ENCODE results near the gene MLF2.
"Not testable (repeated sequence)": the region's sequence is repeated elsewhere in the genome, so short reads cannot be mapped to it uniquely, and the experiment has no call there.

Gene MLF2

DNA sequence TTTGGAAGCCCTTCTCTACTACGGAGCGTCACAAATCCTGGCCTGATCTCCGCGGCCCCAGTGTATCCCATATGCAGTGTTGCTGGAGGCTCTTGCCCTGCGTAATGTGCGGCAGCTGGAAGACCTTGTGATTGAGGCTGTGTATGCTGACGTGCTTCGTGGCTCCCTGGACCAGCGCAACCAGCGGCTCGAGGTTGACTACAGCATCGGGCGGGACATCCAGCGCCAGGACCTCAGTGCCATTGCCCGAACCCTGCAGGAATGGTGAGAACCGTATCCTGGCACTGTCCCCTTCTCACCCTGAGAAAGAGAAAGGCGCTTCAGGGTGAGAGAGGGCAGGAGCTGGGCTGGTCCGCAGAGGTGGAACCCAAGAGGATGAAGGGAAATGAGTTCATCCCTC, 23.8 kb downstream of the MLF2 start:
- no peak for FAIRE-seq

DNA sequence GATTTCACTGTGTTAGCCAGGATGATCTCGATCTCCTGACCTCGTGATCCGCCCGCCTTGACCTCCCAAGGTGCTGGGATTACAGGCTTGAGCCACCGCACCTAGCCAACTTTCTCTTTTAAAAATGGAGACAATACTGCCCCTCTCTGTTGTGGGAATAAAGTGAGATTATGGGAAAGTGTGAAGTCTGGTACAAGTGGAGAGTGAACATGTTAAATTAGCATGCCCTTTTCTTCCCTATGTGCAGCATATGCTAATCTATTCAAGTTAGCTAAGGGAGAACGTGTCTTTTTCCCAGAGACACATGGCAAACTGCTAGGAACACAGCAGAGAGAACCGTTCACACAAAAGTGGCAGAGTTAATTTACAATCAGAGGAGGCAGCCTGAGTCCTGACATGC, 27.6 kb downstream of the MLF2 start:
- FAIRE-seq, result no peak

DNA sequence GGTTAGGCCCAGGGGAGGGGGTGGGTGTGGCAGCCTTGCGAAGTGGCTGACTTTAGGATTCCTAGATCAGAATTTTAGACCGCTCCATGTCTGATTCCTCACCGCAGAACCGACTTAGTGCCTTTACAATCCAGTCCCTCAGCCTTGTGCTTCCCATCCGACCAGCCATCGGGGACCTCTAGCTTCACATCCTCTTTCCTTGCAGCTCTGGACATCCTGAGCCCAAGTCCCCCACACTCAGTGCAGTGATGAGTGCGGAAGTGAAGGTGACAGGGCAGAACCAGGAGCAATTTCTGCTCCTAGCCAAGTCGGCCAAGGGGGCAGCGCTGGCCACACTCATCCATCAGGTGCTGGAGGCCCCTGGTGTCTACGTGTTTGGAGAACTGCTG, 28.5 kb downstream of the MLF2 start:
- no peak for FAIRE-seq

DNA sequence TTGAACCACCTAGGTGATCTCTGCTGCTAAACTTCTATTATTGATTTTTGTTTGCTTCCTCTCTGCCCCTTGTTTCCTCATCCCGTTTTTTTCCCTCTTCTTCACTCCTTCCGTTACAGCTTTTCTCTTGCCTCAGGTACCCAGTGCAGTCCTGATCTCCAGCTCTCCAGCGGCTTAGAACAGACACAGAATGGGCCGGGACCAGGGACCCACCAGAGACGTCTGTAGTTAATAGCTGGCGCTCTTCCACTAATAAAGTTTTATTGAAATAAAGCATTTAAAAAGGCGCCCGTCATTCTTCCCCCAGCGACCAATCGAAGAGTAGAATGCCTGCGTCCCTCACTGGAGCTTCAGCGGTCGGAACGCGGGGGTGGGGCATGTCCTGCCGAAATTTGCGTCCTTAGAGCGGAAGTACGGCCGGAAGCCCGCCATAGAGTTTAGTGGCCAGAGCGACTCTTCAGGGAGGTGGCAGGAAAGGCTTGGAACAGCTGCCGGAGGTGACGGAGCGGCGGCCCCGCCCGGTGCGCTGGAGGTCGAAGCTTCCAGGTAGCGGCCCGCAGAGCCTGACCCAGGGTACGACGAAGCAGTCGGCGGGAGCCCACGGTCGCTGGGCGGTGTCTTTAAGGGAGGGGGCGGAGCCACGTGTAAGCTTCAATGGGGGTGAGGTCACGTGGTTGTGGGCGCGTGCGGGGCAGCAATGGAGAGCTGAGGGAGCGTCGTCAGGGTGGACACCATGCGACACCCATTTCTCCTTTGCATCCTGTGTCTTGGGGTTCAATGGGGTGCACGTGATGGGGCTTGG, 29.1 kb downstream of the MLF2 start, which contains the start of gene COPS7A:
COPS7A (plus strand) TSS at position 440 of the 802 bp plus-strand sequence. CDS start 611 bp downstream, outside the sequence.
- FAIRE-seq, result peak; percentile 97

DNA sequence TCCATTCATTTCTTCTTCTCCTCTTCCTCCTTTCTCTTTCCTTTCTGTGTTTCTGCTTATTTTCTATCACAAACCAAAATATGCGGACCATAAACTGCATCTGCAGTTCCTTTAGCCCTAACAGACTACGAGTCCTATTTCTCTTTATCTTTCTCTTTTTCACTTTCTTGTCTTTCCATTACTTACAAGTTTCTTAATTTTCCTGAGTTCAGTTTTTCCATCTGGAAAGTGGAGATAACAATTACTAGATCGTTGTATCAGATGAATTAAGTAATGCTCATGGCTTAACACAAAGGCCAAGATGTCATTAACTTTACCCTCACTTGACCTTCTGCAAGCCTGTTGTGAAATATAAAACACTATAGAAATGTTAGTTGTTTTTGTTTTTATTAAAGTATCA, 30.1 kb downstream of the MLF2 start:
- no peak for FAIRE-seq

DNA sequence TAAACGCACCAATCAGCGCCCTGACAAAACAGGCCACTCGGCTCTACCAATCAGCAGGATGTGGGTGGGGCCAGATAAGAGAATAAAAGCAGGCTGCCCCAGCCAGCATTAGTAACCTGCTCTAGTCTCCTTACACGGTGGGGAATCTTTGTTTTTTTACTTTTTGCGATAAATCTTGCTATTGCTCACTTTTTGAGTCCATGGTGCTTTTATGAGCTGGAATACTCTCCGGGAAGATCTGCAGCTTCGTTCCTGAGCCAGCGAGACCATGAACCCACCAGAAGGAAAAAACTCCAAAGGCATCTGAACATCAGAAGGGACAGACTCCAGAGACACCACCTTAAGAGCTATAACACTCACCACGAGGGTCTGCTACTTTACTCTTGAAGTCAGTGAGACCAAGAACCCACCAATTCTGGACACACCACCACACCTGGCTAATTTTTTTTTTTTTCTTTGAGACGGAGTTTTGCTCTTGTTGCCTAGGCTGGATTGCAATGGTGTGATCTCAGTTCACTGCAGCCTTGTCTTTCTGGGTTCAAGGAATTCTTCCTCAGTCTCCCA, 36.0 kb downstream of the MLF2 start:
- FAIRE-seq, result no peak

DNA sequence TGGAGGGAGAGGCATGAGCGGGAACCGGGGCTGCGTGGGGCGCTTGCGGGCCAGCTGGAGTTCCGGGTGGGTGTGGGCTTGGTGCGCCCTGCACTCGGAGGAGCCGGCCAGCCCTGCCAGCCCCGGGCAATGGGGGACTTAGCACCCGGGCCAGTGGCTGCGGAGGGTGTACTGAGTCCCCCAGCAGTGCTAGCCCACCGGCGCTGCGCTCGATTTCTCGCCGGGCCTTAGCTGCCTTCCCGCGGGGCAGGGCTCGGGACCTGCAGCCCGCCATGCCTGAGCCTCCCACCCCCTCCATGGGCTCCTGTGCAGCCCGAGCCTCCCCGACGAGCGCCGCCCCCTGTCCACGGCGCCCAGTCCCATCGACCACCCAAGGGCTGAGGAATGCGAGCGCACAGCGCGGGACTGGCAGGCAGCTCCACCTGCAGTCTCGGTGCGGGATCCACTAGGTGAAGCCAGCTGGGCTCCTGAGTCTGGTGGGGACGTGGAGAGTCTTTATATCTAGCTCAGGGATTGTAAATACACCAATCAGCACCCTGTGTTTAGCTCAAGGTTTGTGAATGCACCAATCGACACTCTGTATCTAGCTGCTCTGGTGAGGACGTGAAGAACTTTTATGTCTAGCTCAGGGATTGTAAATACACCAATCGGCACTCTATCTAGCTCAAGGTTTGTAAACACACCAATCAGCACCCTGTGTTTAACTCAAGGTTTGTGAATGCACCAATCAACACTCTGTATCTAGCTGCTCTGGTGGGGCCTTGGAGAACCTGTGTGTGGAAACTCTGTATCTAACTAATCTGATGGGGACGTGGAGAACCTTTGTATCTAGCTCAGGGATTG, 36.7 kb downstream of the MLF2 start:
- FAIRE-seq, result not testable (repeated sequence)

DNA sequence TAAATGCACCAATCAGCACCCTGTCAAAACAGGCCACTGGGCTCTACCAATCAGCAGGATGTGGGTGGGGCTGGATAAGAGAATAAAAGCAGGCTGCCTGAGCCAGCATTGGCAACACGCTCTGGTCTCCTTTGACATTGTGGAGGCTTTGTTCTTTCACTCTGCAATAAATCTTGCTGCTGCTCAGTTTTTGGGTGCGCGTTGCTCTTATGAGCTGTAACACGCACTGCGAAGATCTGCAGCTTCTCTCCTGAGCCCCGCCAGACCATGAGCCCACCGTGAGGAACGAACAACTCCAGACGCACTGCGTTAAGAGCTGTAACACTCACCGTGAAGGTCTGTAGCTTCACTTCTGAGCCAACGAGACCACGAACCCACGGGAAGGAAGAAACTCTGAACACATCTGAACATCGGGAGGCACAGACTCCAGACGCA, 44.0 kb downstream of the MLF2 start:
- FAIRE-seq, result no peak

DNA sequence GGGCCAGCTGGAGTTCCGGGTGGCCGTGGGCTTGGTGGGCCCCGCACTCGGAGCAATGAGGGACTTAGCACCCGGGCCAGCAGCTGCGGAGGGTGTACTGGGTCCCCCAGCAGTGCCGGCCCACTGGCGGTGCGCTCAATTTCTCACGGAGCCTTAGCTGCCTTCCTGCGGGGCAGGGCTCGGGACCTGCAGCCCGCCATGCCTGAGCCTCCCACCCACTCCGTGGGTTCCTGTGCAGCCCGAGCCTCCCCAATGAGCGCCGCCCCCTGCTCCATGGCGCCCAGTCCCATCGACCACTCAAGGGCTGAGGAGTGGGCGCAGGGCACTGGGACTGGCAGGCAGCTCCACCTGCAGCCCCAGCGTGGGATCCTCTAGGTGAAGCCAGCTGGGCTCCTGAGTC, 44.6 kb downstream of the MLF2 start:
- FAIRE-seq, result not testable (repeated sequence)

DNA sequence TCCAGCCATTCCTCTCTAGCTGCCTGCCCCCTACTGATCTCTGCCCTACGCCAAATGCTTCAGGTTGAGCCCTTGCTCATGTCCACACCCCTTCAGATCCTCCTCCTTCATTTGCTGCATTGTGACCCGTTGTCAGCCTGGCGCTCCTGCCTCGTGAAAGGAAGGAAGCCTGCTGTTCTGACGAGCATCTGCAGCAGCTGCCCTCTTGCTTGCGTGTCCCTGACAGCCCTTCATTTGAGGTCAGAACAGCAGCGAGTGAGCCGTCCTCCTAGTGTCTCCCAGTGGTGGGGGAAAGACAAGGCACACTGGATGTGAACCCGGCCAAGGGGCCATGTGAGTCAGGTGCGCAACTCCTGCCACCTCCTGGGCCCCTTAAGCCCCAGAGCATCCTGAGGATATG, 49.3 kb downstream of the MLF2 start:
- FAIRE-seq, result no peak

DNA sequence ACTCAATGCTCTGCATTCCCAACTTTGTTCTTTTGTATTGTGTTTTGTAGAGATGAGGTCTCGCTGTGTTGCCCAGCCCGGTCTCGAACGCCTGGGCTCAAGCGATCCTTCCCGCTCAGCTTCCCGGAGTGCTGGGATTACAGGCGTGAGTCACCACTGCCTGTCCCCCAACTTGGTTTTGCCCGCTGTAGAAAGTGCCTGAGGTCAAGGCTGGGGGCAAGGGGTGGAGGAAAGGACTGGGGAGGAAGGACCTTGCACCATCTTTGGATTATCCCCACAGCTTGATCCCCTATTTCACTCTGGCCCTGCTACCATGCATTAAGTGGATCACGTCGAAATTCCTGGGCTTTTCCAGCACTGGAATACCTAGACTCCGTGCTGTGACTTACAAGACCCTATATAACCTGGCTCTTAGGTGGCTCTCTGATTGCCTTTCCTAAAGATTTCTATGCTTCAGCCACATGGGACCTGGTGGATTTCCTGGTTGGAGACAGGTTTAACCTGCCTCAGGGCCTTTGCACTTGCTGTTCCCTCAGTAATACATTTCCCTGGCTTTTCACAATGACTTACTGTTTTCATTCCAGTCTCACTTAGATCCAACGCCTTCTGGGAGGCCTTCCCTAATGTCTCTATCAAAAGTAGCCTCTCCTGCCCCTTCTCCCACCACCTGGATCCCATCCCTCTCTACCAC, 51.7 kb downstream of the MLF2 start:
- FAIRE-seq, result no peak

DNA sequence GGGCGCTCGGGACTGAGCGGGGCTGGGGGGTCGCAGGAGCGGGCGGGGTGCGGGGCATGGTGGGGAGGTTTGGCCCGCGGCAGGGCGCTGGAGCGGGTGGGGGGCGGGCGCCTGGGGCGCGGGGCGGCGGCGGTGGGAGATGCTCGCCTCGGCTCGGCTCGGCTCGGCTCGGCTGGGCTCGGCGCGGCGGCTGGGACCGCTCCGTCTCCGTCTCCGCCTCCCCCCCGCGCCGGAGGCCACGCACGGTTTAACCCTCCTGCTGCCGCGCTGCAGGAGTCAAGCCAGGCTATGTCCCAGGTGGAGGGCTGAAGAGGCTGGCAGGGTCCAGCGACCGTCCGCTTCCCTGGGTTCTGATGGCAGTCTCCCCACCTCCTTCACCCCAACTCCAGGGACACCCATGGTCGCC, 52.3 kb downstream of the MLF2 start, which contains the start of gene PIANP:
PIANP (minus strand) TSS at position 170 of the 406 bp plus-strand sequence. CDS start 2,754 bp downstream, outside the sequence.
- FAIRE-seq, result no peak

DNA sequence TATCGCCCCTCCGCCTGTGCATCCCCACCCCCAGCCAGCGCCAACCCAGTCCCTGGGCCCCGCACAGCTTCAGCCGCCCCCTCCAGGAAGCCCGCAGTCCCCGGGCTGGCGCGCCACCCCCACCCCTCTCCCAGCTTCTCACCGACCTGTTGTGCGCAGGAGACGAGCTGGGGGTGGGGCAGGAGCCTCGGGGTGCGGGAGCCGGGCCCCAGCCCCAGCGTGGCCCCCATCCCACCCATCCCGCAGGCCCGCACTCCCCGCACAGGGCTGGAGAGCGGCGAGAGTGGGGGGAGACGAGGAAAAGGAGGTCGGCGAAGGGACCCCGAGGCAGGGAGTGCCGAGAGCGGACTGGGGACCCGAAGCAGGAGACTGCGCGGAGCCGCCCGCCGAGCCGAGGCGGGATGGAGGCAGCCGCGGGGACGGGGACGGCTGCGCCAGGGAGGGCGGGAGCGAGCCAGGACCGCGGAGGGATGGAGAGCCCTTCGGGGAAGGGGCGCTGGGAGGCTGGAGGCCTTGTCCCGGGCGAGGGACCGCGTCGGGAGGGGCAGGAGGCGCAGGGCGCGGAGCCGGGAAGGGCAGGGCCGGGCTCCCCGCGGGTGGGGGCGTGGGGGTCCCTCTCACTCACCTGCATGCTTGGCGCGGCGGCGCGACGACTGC, 52.8 kb downstream of the MLF2 start:
- FAIRE-seq, result no peak

DNA sequence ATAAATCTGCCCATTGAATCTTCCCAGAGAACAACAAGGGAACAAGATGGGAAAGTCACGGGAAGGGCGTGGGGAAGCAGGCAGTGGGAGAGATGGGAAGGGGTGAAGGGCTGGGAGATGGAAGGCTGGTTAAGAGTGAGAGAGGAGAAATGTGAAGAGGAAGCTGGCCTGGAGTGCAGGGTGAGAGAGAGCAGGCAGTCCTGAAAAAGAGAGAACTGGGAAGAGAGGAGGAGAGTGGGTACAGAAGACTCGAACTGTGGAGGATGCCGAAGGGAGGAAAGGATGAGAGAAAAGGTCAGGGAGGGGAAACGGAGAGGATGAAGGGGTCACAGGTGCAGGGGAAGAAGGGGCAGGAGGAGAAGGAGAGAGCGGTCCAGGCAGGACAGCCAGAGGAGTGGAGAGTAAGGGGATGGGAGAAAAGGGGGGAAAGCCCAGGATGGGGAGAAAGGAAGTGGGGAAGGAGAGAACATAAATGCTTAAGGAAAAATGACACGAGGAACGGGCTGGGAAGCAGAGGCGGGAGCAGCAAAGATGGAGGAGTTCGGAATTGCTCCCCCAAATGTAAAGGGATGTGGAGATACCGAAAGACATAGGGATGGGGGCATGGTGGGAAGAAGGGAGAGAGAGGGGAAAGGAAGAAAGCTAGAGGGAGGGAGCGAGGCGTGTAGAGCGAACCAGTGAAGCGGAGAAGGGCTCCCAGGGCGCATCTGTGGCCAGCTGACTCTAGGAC, 53.5 kb downstream of the MLF2 start:
- no peak for FAIRE-seq

DNA sequence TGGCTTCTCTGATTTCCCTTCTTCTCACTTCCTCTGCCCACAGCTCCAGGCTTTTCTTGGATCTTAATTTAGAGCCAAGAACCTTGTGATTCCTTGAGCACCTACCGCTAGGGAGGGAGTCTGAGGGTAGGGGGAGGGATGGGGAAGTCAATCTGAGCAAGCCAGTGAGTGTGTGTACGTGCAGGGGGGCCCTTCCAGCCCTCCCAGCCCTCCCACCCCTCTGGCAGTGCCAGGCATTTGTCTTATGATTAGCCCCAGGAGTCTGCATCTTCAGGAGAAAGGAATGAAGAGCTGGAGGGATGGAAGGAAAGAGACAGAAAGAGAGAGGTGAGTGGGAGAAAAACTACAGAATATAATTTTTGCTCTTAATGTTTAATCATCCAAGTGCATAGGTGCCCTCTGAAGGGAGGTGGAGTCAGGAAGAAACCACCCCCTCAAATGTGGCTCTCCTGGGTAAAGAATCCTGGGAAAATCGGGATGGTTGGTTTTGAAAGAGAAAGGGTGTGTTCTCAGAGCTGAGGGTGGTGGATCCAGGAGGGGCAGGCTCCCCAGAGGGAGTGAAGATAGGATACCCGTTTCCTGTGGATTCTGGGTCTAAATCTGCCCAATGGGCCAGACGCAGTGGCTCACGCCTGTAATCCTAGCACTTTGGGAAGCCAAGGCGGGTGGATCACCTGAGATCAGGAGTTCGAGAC, 54.4 kb downstream of the MLF2 start:
- FAIRE-seq, result no peak

All from endometrium (tissue), 2 donors.